ENCODE measurements around the gene COX19.

Gene COX19

GRCh38 chr7:992709-993607 lies 17.6 kb upstream of the COX19 start:
- in situ Hi-C loops (cut with MboI; ENCODE audit: low sequenced_read_pairs): loop anchor here (10.0 kb wide), 2 partner anchors 52 to 162 kb away; partner anchors contain the start of gene GPR146

GRCh38 chr7:991729-992656 lies 16.6 kb upstream of the COX19 start:
- in situ Hi-C loops (cut with MboI; ENCODE audit: low sequenced_read_pairs): loop anchor here (10.0 kb wide), 2 partner anchors 53 to 163 kb away; partner anchors contain the start of gene GPR146

- in situ Hi-C loops (cut with MboI; ENCODE audit: low sequenced_read_pairs): loop anchor here (10.0 kb wide), 2 partner anchors 54 to 164 kb away; partner anchors contain the start of gene GPR146
Observed at GRCh38 chr7:990933-991728, 15.8 kb upstream of the COX19 start.

GRCh38 chr7:990352-990932 lies 15.1 kb upstream of the COX19 start:
- in situ Hi-C loops (cut with MboI; ENCODE audit: low sequenced_read_pairs): loop anchor here (10.0 kb wide), 2 partner anchors 54 to 164 kb away; partner anchors contain the start of gene GPR146

GRCh38 chr7:988963-989529 lies 13.7 kb upstream of the COX19 start:
- in situ Hi-C loops (cut with MboI; ENCODE audit: low sequenced_read_pairs): no loop called here

GRCh38 chr7:988426-988911 lies 13.1 kb upstream of the COX19 start:
- in situ Hi-C loops (cut with MboI; ENCODE audit: low sequenced_read_pairs): no loop called here

- in situ Hi-C loops (cut with MboI; ENCODE audit: low sequenced_read_pairs): no loop called here
Observed at GRCh38 chr7:987909-988308, 12.6 kb upstream of the COX19 start.

- in situ Hi-C loops (cut with MboI; ENCODE audit: low sequenced_read_pairs): no loop called here
Observed at GRCh38 chr7:986766-987751, 11.7 kb upstream of the COX19 start.

GRCh38 chr7:985915-986741 lies 10.8 kb upstream of the COX19 start:
- in situ Hi-C loops (cut with MboI; ENCODE audit: low sequenced_read_pairs): no loop called here

GRCh38 chr7:985127-985416 lies 9.7 kb upstream of the COX19 start:
- in situ Hi-C loops (cut with MboI; ENCODE audit: low sequenced_read_pairs): no loop called here

GRCh38 chr7:984361-985126 lies 9.2 kb upstream of the COX19 start:
- in situ Hi-C loops (cut with MboI; ENCODE audit: low sequenced_read_pairs): no loop called here

GRCh38 chr7:983616-984071 lies 8.3 kb upstream of the COX19 start:
- in situ Hi-C loops (cut with MboI; ENCODE audit: low sequenced_read_pairs): no loop called here

GRCh38 chr7:983004-983615 lies 7.8 kb upstream of the COX19 start, which contains the start of gene CYP2W1:
CYP2W1 (plus strand) TSS chr7:983181; CDS start chr7:983212, 31 bp downstream.
- in situ Hi-C loops (cut with MboI; ENCODE audit: low sequenced_read_pairs): no loop called here

- in situ Hi-C loops (cut with MboI; ENCODE audit: low sequenced_read_pairs): no loop called here
Observed at GRCh38 chr7:982511-983003, 7.2 kb upstream of the COX19 start.

GRCh38 chr7:981793-982510 lies 6.6 kb upstream of the COX19 start:
- in situ Hi-C loops (cut with MboI; ENCODE audit: low sequenced_read_pairs): no loop called here

Measured in HL-60/S4 (cell line).